Neural cell (in vitro differentiated cells): ENCODE measurements around the gene TRAPPC1.

Experiments used
- EP300 ChIP-seq: fragments of 450-650 bp; conservative IDR thresholded peaks from 2 replicates; pipeline ENCODE4 v1.6.1; 2014; ENCODE audit warnings: antibody characterized with exemption, mild to moderate bottlenecking, moderate library complexity; ENCODE audit not compliant: poor library complexity, severe bottlenecking
- EZH2 ChIP-seq: fragments of 200-600, 300-800 bp; shearing (Covaris generic), sonication (generic); IDR thresholded peaks from 2 replicates; pipeline ENCODE4 v1.6.1; 2014; ENCODE audit warnings: antibody characterized with exemption, low read length, borderline replicate concordance, mild to moderate bottlenecking; ENCODE audit not compliant: insufficient read depth, poor library complexity, severe bottlenecking
- MXI1 ChIP-seq: fragments of 450-650 bp; conservative IDR thresholded peaks from 2 replicates; pipeline ENCODE4 v1.6.1; 2014; ENCODE audit warnings: antibody characterized with exemption, mild to moderate bottlenecking; ENCODE audit not compliant: poor library complexity, severe bottlenecking
- POLR2AphosphoS5 ChIP-seq: IDR thresholded peaks from 2 replicates; pipeline ENCODE4 v1.6.1; 2012
- RAD21 ChIP-seq: fragments of 450-650 bp; conservative IDR thresholded peaks from 2 replicates; pipeline ENCODE4 v1.6.1; 2014; ENCODE audit warnings: antibody characterized with exemption, mild to moderate bottlenecking, moderate library complexity
- TAF1 ChIP-seq: IDR thresholded peaks from 2 replicates; pipeline ENCODE4 v1.6.1; 2012; ENCODE audit warnings: low read depth
- TF ChIP-seq, protein P1 (sequence below): fragments of 450-650 bp; IDR thresholded peaks from 2 replicates; pipeline ENCODE4 v1.5.1; 2014; ENCODE audit warnings: antibody characterized with exemption, mild to moderate bottlenecking, moderate library complexity; ENCODE audit not compliant: poor library complexity, severe bottlenecking
- TF ChIP-seq, protein P2 (sequence below): IDR thresholded peaks from 2 replicates; pipeline ENCODE4 v1.6.1; 2012; ENCODE audit warnings: borderline replicate concordance

DNA sequence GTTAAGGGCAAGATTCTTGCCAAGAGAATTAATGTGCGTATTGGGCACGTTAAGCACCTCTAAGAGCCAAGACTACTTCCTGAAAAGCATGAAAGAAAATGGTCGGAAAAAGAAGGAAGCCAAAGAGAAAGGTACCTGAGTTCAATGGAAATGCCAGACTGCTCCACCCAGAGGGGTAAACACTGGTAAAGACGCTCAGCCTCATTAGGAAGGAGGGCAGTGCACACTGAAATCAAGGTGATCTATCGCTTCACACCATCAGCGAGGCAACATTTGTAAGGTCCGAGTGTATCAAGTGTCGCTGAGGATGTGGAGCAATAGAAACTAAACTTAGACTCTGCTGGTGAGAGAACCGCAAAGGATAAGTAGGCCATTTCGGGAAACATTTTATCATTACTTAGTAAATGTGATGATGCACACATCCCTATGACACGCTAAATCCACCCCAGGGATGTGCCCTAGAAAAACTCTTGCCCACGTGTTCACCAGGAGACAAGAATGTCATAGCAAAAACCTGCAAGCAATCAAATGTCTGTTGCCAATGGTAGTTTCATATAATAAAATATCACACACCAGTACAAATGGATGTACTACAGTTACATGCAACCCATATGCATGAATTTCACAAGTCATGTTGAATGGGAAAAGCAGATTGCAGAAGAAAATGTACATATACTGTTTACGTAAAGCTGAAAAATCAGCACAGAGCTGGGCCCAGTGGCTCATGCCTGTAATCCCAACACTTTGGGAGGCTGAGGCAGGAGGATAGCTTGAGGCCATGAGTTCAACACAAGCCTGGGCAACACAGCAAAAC is 23.9 kb upstream of the TRAPPC1 start:
- TF ChIP-seq EZH2 (no peak), EP300 (no peak), POLR2AphosphoS5 (no peak), RAD21 (no peak), TAF1 (no peak), MXI1 (no peak)
- TF ChIP-seq, protein P1, sequence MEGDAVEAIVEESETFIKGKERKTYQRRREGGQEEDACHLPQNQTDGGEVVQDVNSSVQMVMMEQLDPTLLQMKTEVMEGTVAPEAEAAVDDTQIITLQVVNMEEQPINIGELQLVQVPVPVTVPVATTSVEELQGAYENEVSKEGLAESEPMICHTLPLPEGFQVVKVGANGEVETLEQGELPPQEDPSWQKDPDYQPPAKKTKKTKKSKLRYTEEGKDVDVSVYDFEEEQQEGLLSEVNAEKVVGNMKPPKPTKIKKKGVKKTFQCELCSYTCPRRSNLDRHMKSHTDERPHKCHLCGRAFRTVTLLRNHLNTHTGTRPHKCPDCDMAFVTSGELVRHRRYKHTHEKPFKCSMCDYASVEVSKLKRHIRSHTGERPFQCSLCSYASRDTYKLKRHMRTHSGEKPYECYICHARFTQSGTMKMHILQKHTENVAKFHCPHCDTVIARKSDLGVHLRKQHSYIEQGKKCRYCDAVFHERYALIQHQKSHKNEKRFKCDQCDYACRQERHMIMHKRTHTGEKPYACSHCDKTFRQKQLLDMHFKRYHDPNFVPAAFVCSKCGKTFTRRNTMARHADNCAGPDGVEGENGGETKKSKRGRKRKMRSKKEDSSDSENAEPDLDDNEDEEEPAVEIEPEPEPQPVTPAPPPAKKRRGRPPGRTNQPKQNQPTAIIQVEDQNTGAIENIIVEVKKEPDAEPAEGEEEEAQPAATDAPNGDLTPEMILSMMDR = no peak
- TF ChIP-seq, protein P2, sequence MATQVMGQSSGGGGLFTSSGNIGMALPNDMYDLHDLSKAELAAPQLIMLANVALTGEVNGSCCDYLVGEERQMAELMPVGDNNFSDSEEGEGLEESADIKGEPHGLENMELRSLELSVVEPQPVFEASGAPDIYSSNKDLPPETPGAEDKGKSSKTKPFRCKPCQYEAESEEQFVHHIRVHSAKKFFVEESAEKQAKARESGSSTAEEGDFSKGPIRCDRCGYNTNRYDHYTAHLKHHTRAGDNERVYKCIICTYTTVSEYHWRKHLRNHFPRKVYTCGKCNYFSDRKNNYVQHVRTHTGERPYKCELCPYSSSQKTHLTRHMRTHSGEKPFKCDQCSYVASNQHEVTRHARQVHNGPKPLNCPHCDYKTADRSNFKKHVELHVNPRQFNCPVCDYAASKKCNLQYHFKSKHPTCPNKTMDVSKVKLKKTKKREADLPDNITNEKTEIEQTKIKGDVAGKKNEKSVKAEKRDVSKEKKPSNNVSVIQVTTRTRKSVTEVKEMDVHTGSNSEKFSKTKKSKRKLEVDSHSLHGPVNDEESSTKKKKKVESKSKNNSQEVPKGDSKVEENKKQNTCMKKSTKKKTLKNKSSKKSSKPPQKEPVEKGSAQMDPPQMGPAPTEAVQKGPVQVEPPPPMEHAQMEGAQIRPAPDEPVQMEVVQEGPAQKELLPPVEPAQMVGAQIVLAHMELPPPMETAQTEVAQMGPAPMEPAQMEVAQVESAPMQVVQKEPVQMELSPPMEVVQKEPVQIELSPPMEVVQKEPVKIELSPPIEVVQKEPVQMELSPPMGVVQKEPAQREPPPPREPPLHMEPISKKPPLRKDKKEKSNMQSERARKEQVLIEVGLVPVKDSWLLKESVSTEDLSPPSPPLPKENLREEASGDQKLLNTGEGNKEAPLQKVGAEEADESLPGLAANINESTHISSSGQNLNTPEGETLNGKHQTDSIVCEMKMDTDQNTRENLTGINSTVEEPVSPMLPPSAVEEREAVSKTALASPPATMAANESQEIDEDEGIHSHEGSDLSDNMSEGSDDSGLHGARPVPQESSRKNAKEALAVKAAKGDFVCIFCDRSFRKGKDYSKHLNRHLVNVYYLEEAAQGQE = no peak
